ENCODE measurements around the gene HNF4A. TPM values are rescaled to one million over a fixed set of nuclear protein-coding genes. Genes with fewer than 3 reads are reported as not detected.

Gene HNF4A
- total and polyA plus RNA-seq, 2 of the 13 experiments (the other 11 are each of a cell fraction or from before 2014, with no cell fraction given) = 80.9 to 169 TPM

- 0 out of 2 replicates have a peak, but pooled peaks have one; percentile 34 for TF ChIP-seq TRIM24 (CRISPR knock-in tag; IDR thresholded peaks at IDR 0.05)
- no peak for TF ChIP-seq ZNF326 (CRISPR knock-in tag; IDR thresholded peaks at IDR 0.05; ENCODE audit: borderline replicate concordance)
- no peak for TF ChIP-seq FOSL2 (CRISPR knock-in tag; IDR thresholded peaks at IDR 0.05)
- TF ChIP-seq SP1 (IDR thresholded peaks at IDR 0.05) = no peak
- TF ChIP-seq SP1 (CRISPR knock-in tag; IDR thresholded peaks at IDR 0.05) = no peak
- TF ChIP-seq ZNF878 (CRISPR knock-in tag; IDR thresholded peaks at IDR 0.05) = no peak
These were observed 87.0 kb downstream of the HNF4A start (continued) for GRCh38 chr20:44442298-44443070.

GRCh38 chr20:44445742-44446710 lies 90.5 kb downstream of the HNF4A start:
- no peaks in the 10 kb centered on the region for H3K79me2 ChIP-seq (ENCODE audit: insufficient read depth, low read length)
- FAIRE-seq = no peak
- intact Hi-C loops (cut with micrococcal nuclease; ENCODE audit: unreplicated experiment) (loop anchor here (5.0 kb wide), 1 partner anchor 54 kb away; no protein-coding TSS in a partner anchor), in situ Hi-C loops (cut with HindIII; ENCODE audit: extremely low pct_ligation_motif_present, low pct_unique_long_range_greater_than_20kb) (no loop called here)
- no peaks in the 10 kb centered on the region for H3K27me3 ChIP-seq (ENCODE audit: control insufficient read depth in 1 of 2, insufficient read depth in 2 of 2, low read length in 2 of 2)
- DNase-seq (ENCODE audit: low spot score) = no peak
- H3K27ac ChIP-seq (ENCODE audit: extremely low read length, insufficient read depth, low read length) = no peak overlapping the region
- no peak for ATAC-seq
- peak overlapping the region; percentile 30 for H2AFZ ChIP-seq (ENCODE audit: low read length)
- peaks cover 74% of the 10 kb centered on the region for H3K4me1 ChIP-seq (ENCODE audit: insufficient read depth, low read length)
- H3K4me2 ChIP-seq (ENCODE audit: low read depth, low read length) = no peak overlapping the region
- no TSS peak for BruUV-seq (replicated peaks)
- 47% methylated on average over 6 of the region's 6 CpGs for WGBS (ENCODE audit: low lambda C conversion rate)
- ChIA-PET CTCF (ENCODE audit: low intra/inter-chr PET ratio, low total read pairs) (no interaction called here), POLR2A (no interaction called here)
- no peaks in the 10 kb centered on the region for H3K36me3 ChIP-seq (replicated peaks in 1 of 2; ENCODE audit: control insufficient read depth in 1 of 2, insufficient read depth in 2 of 2, low read length in 2 of 2)
- no peaks in the 10 kb centered on the region for H3K9me3 ChIP-seq (ENCODE audit: low read length)
- no peaks in the 10 kb centered on the region for H4K20me1 ChIP-seq (ENCODE audit: insufficient read depth, low read length)
- H3K9ac ChIP-seq (ENCODE audit: insufficient read depth, low read depth, low read length) = no peak overlapping the region
- no peak overlapping the region for H3K4me3 ChIP-seq (replicated peaks in 1 of 3; ENCODE audit: insufficient read depth in 1 of 3, low read depth in 2 of 3, low read length in 3 of 3)
- TF ChIP-seq ZNF629 (CRISPR knock-in tag; conservative IDR thresholded peaks at IDR 0.05) (0 out of 2 replicates have a peak, but pooled peaks have one; percentile 22), ZNF766 (CRISPR knock-in tag; IDR thresholded peaks at IDR 0.05; ENCODE audit: borderline replicate concordance) (no peak), GTF2F1 (IDR thresholded peaks at IDR 0.05; ENCODE audit: low read length) (no peak), ATF1 (CRISPR knock-in tag; IDR thresholded peaks at IDR 0.05) (no peak), HNF1A (IDR thresholded peaks at IDR 0.05; ENCODE audit: low read depth) (no peak), HNF1A (CRISPR knock-in tag; IDR thresholded peaks at IDR 0.05; ENCODE audit: borderline replicate concordance) (no peak), ISX (CRISPR knock-in tag; conservative IDR thresholded peaks at IDR 0.05) (no peak), WIZ (CRISPR knock-in tag; IDR thresholded peaks at IDR 0.05) (0 out of 2 replicates have a peak, but pooled peaks have one; percentile 66)
